ENCODE measurements around the gene TRIM71. TPM values are rescaled to one million over a fixed set of nuclear protein-coding genes. Genes with fewer than 3 reads are reported as not detected.

TRIM71 gene
- total RNA-seq, 1 experiment from 2014 or later, result 0.18 TPM

DNA sequence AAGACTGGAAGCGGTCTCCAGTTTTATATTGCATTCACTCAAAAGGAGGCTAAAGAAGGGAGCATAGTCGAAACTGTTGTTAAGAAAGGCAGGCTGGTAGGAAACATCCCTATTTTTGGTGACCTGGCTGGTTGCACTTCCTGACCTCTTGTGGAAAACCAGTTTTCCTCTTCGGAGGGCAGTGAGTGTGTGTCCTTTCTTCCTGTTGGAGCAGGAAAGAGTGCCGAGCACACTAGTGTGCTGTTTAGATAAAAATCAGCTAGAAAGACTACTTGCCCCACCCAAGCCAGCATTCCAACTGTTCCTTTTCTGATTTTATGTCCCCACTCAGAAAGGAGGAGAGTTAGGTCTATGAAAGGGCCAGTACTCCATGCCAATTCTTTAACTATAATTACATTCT lies 68.5 kb downstream of the TRIM71 start:
- no peaks in the 10 kb centered on the region for H3K4me1 ChIP-seq (ENCODE audit: control insufficient read depth, insufficient read depth, low read length)
- intact Hi-C loops (cut with micrococcal nuclease; ENCODE audit: unreplicated experiment) (no loop called here), in situ Hi-C loops (cut with HindIII; ENCODE audit: low pct_unique_long_range_greater_than_20kb, low sequenced_read_pairs) (no loop called here)
- no TSS peak for BruUV-seq (replicated peaks)
- CTCF ChIA-PET, result no interaction called here
- POLR2A ChIA-PET, result no interaction called here
- H3K36me3 ChIP-seq (ENCODE audit: control insufficient read depth, insufficient read depth, low read length), result no peaks in the 10 kb centered on the region
- H3K27ac ChIP-seq (ENCODE audit: low read length), result no peak overlapping the region
- H3K9me3 ChIP-seq (ENCODE audit: control insufficient read depth, insufficient read depth, low read depth, low read length), result no peaks in the 10 kb centered on the region
- no peak for ATAC-seq
- H3K27me3 ChIP-seq (ENCODE audit: control insufficient read depth, insufficient read depth, low read length), result no peaks in the 10 kb centered on the region
- H3K4me3 ChIP-seq (ENCODE audit: low read depth in 2 of 2, low read length in 2 of 2), result no peak overlapping the region
- DNase-seq (ENCODE audit: low read depth, low spot score), result no peak
- TF ChIP-seq, protein P1, sequence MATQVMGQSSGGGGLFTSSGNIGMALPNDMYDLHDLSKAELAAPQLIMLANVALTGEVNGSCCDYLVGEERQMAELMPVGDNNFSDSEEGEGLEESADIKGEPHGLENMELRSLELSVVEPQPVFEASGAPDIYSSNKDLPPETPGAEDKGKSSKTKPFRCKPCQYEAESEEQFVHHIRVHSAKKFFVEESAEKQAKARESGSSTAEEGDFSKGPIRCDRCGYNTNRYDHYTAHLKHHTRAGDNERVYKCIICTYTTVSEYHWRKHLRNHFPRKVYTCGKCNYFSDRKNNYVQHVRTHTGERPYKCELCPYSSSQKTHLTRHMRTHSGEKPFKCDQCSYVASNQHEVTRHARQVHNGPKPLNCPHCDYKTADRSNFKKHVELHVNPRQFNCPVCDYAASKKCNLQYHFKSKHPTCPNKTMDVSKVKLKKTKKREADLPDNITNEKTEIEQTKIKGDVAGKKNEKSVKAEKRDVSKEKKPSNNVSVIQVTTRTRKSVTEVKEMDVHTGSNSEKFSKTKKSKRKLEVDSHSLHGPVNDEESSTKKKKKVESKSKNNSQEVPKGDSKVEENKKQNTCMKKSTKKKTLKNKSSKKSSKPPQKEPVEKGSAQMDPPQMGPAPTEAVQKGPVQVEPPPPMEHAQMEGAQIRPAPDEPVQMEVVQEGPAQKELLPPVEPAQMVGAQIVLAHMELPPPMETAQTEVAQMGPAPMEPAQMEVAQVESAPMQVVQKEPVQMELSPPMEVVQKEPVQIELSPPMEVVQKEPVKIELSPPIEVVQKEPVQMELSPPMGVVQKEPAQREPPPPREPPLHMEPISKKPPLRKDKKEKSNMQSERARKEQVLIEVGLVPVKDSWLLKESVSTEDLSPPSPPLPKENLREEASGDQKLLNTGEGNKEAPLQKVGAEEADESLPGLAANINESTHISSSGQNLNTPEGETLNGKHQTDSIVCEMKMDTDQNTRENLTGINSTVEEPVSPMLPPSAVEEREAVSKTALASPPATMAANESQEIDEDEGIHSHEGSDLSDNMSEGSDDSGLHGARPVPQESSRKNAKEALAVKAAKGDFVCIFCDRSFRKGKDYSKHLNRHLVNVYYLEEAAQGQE (IDR thresholded peaks at IDR 0.05; ENCODE audit: insufficient read depth in 1 of 2, low read depth in 2 of 2, low read length in 1 of 2), result no peak

DNA sequence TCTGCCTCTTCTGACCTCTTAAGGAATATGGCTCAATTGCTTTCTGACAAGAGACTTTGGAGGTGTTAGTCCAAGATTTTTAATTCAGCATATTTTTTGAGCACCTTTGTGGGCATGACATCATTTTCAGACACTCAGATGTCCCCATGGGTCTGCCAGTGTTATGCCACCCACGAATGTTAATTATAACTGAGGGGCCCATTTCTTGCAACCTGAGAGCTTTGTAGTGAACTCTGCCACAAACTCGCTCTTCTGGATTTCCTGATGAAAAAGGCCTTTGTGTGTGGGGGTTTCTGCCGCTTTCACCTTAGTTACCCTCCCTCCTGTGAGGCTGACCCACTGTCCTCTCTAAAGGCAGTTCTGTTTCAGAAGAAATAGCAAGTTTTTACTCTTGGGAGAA lies 69.1 kb downstream of the TRIM71 start:
- no peaks in the 10 kb centered on the region for H3K36me3 ChIP-seq (ENCODE audit: control insufficient read depth, insufficient read depth, low read length)
- no peak for TF ChIP-seq CTCF (IDR thresholded peaks at IDR 0.05)
- TF ChIP-seq, protein P1 (IDR thresholded peaks at IDR 0.05; ENCODE audit: insufficient read depth in 1 of 2, low read depth in 2 of 2, low read length in 1 of 2), result no peak
- ChIA-PET CTCF (no interaction called here), POLR2A (no interaction called here)
- H3K4me3 ChIP-seq (ENCODE audit: low read depth in 2 of 2, low read length in 2 of 2), result no peak overlapping the region
- no TSS peak for BruUV-seq (replicated peaks)
- H3K27ac ChIP-seq (ENCODE audit: low read length), result no peak overlapping the region
- H3K9me3 ChIP-seq (ENCODE audit: control insufficient read depth, insufficient read depth, low read depth, low read length), result no peaks in the 10 kb centered on the region
- ATAC-seq (no peak), DNase-seq (ENCODE audit: low read depth, low spot score) (no peak)
- in situ Hi-C loops (cut with HindIII; ENCODE audit: low pct_unique_long_range_greater_than_20kb, low sequenced_read_pairs), result no loop called here
- H3K27me3 ChIP-seq (ENCODE audit: control insufficient read depth, insufficient read depth, low read length), result no peaks in the 10 kb centered on the region
- no peaks in the 10 kb centered on the region for H3K4me1 ChIP-seq (ENCODE audit: control insufficient read depth, insufficient read depth, low read length)
- intact Hi-C loops (cut with micrococcal nuclease; ENCODE audit: unreplicated experiment), result no loop called here

- no TSS peak for BruUV-seq (replicated peaks)
- intact Hi-C loops (cut with micrococcal nuclease; ENCODE audit: unreplicated experiment) (no loop called here), in situ Hi-C loops (cut with HindIII; ENCODE audit: low pct_unique_long_range_greater_than_20kb, low sequenced_read_pairs) (no loop called here)
- no peak for TF ChIP-seq CTCF (IDR thresholded peaks at IDR 0.05)
- no peak for TF ChIP-seq TCF7L2 (IDR thresholded peaks at IDR 0.05; ENCODE audit: low read depth, low read length)
- ChIA-PET POLR2A (no interaction called here), CTCF (no interaction called here)
- H3K27me3 ChIP-seq (ENCODE audit: control insufficient read depth, insufficient read depth, low read length), result no peaks in the 10 kb centered on the region
- no peak overlapping the region for H3K4me3 ChIP-seq (ENCODE audit: low read depth in 2 of 2, low read length in 2 of 2)
- no peaks in the 10 kb centered on the region for H3K9me3 ChIP-seq (ENCODE audit: control insufficient read depth, insufficient read depth, low read depth, low read length)
- no peaks in the 10 kb centered on the region for H3K4me1 ChIP-seq (ENCODE audit: control insufficient read depth, insufficient read depth, low read length)
- ATAC-seq (no peak), DNase-seq (ENCODE audit: low read depth, low spot score) (no peak)
- no peak overlapping the region for H3K27ac ChIP-seq (ENCODE audit: low read length)
- no peaks in the 10 kb centered on the region for H3K36me3 ChIP-seq (ENCODE audit: control insufficient read depth, insufficient read depth, low read length)
Measured at GRCh38 chr3:32888739-32889138, 70.9 kb downstream of the TRIM71 start.

Data from Panc1 (cell line).